Keratinocyte (primary cell): ENCODE data around the gene RGSL1. TPM values are rescaled to one million over a fixed set of nuclear protein-coding genes. Genes with fewer than 3 reads are reported as not detected.

Experiments
- DNase-seq: peaks from one replicate; pipeline ENCODE4 v3.0.0-alpha.2; 2011; ENCODE audit warnings: low read depth, missing footprints, low spot score
- FAIRE-seq: peaks from 2 replicates; lab custom pipeline; 2011; peaks lifted over from hg19 to GRCh38; lab: Jason Lieb, UNC
- H2AFZ ChIP-seq: 2 replicates; pipeline ENCODE4 v1.6.0; 2012; ENCODE audit warnings: low read length, control low read depth, inconsistent platforms; ENCODE audit not compliant: control insufficient read depth
- H3K27ac ChIP-seq: 2 replicates; pipeline ENCODE4 v1.5.1; 2011; ENCODE audit warnings: low read length; ENCODE audit not compliant: control insufficient read depth, insufficient read depth
- H3K27me3 ChIP-seq: 3 replicates; pipeline ENCODE4 v1.6.0; 2011; ENCODE audit warnings: low read length; ENCODE audit not compliant: control insufficient read depth, insufficient read depth; ENCODE audit errors: extremely low read depth
- H3K36me3 ChIP-seq, 2 experiments: 2 replicates in 1 of 2; 3 replicates in 1 of 2; pipeline ENCODE4 v1.5.1; 2011; ENCODE audit warnings: low read length in 2 of 2, mild to moderate bottlenecking in 1 of 2; ENCODE audit not compliant: control insufficient read depth in 2 of 2, insufficient read depth in 2 of 2; ENCODE audit errors: extremely low read depth in 1 of 2
- H3K4me1 ChIP-seq: 3 replicates; pipeline ENCODE4 v1.5.1; 2011; ENCODE audit warnings: low read length; ENCODE audit not compliant: control insufficient read depth, insufficient read depth; ENCODE audit errors: extremely low read depth
- H3K4me2 ChIP-seq: 3 replicates; pipeline ENCODE4 v1.6.0; 2011; ENCODE audit warnings: low read depth, low read length; ENCODE audit not compliant: control insufficient read depth, insufficient read depth; ENCODE audit errors: extremely low read depth
- H3K4me3 ChIP-seq, 3 experiments: fragments of 200-600 bp in 1 of 3; sonication (generic) in 1 of 3; 2 replicates in 2 of 3; 3 replicates in 1 of 3; pipeline ENCODE4 v1.5.1; 2011 to 2016; ENCODE audit warnings: low read length in 3 of 3, mild to moderate bottlenecking in 3 of 3, control low read depth in 2 of 3, inconsistent platforms in 1 of 3, low read depth in 1 of 3, mixed read lengths in 1 of 3, mixed run types in 1 of 3, moderate library complexity in 1 of 3; ENCODE audit not compliant: control insufficient read depth in 2 of 3, insufficient read depth in 2 of 3; ENCODE audit errors: extremely low read depth in 1 of 3
- H3K79me2 ChIP-seq: 2 replicates; pipeline ENCODE4 v1.6.0; 2012; ENCODE audit warnings: low read length; ENCODE audit not compliant: control insufficient read depth, insufficient read depth
- H3K9ac ChIP-seq: 3 replicates; pipeline ENCODE4 v1.6.0; 2011; ENCODE audit warnings: low read length; ENCODE audit not compliant: control insufficient read depth, insufficient read depth; ENCODE audit errors: extremely low read depth
- H3K9me1 ChIP-seq: 3 replicates; pipeline ENCODE4 v1.6.0; 2011; ENCODE audit warnings: low read length; ENCODE audit not compliant: control insufficient read depth, insufficient read depth; ENCODE audit errors: extremely low read depth
- H3K9me3 ChIP-seq: 2 replicates; pipeline ENCODE4 v1.5.1; 2012; ENCODE audit warnings: low read depth, low read length; ENCODE audit not compliant: control insufficient read depth
- H4K20me1 ChIP-seq: 3 replicates; pipeline ENCODE4 v1.6.0; 2011; ENCODE audit warnings: low read length; ENCODE audit not compliant: control insufficient read depth, insufficient read depth; ENCODE audit errors: extremely low read depth
- CTCF ChIP-seq, 3 experiments: IDR thresholded peaks in 1 of 3; conservative IDR thresholded peaks in 1 of 3; optimal IDR thresholded peaks in 1 of 3; 2 replicates in 2 of 3; 3 replicates in 1 of 3; pipeline versions ENCODE3 to v1.5.1; 2011; ENCODE audit warnings: low read length in 3 of 3, mild to moderate bottlenecking in 3 of 3, moderate library complexity in 2 of 3, control low read depth in 1 of 3, inconsistent platforms in 1 of 3; ENCODE audit not compliant: insufficient read depth in 2 of 3; ENCODE audit errors: extremely low read depth in 1 of 3
- EZH2 ChIP-seq: IDR thresholded peaks from one replicate; pipeline ENCODE4 v1.6.1; 2012; ENCODE audit warnings: inconsistent platforms, mild to moderate bottlenecking, low read length, moderate library complexity
- dilution Hi-C: fragments of 300-500 bp; cut with MboI; formaldehyde crosslinking; loops from one replicate; pipeline ENCODE4 v1.7.0; 2020; ENCODE audit warnings: low sequenced_read_pairs; ENCODE audit not compliant: extremely low pct_ligation_motif_present
- polyA plus RNA-seq, 5 experiments: library from polyadenylated mRNA; depleted of rRNA in 3 of 5; stranded (reverse) in 3 of 5; stranded (forward) in 1 of 5; unstranded in 1 of 5; fragments of >200 nt; gene quantifications; 1 replicate in 1 of 5; 2 replicates in 3 of 5; 3 replicates in 1 of 5; pipeline versions ENCODE4 v1.2.1 to v1.2.3, GENCODE V29; 2011 to 2012; ENCODE audit warnings: missing spikeins in 2 of 5, low read depth in 1 of 5, low replicate concordance in 1 of 5

RGSL1 gene
- polyA plus RNA-seq, 1 donor (not counting 4 experiments of a cell fraction or from before 2014, with no cell fraction given): not detected

DNA sequence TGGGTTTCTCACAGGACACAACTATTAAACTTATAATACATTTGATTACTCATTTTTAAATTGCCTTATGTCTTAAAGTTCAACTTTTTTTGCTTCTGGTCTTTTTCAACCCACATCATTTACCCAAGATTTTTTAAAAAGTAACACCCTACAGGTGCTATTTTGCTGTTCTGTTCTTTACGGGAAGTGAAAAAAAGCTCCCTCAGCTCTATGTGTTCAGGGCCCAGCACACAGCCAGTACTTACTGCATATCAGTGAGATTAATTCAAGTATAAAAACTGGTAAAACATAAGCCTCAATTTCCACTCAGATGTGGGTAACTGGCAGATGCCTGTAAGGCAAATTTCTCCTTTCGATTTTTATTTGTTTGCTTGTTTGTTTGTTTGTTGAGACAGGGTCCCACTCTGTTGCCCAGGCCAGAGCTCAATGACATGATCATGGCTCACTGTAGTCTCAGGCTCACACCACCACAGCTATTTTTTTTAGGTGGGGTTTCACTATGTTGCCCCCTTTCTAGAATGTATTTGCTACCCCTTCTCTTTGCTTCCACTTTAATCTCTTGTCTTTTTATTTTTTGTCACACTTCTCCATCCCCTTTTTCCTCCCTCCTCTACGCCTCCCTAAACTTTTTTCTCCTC, 118.8 kb downstream of the RGSL1 start:
- H3K27ac ChIP-seq: no peak overlapping the region
- FAIRE-seq (no peak), DNase-seq (no peak)
- no peak overlapping the region for H3K4me2 ChIP-seq
- H3K9ac ChIP-seq: no peak overlapping the region
- dilution Hi-C loops: no loop called here
- no peaks in the 10 kb centered on the region for H3K9me1 ChIP-seq
- no peaks in the 10 kb centered on the region for H4K20me1 ChIP-seq
- H3K79me2 ChIP-seq: no peaks in the 10 kb centered on the region
- no peak overlapping the region for H3K4me3 ChIP-seq
- no peaks in the 10 kb centered on the region for H3K36me3 ChIP-seq
- H3K4me1 ChIP-seq: no peaks in the 10 kb centered on the region
- TF ChIP-seq CTCF (optimal IDR thresholded peaks at IDR 0.05 in 1 of 3, IDR thresholded peaks at IDR 0.05 in 1 of 3, conservative IDR thresholded peaks at IDR 0.05 in 1 of 3; ENCODE audit: extremely low read depth in 1 of 3, insufficient read depth in 2 of 3, low read length in 3 of 3) (no peak), EZH2 (no peak)
- H2AFZ ChIP-seq: no peak overlapping the region
- H3K27me3 ChIP-seq: no peaks in the 10 kb centered on the region
- H3K9me3 ChIP-seq: no peaks in the 10 kb centered on the region

DNA sequence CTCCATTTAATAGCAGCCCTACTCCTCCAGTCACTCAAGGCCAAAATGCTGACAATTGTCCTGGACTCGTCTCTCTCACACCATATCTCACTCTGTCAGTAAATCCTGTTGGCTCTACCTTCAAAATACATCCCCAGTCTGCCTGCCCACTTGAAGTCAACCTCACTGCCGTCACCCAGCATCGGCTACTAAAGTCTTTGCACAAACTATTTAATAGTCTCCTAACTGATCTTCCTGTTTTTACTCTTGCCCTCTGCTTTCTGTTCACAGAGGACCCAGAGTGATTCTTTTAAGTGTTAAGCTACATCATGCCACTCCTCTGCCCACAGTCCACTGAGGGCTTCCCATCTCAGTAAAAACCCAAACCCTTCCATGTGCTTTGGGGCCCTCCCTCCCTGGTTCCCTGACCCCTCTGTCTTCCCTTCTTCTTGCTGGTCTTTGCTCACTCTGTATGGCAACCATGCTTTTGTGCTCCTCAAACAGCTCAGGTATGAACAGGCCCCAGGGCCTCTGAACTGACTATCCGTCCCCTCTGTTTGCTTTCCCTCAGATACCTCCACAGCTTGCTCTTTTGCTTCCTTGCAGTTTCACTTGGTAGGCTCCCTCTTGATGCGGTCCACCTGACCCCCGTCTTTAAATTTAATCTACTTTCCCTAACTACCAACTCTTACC, 120.1 kb downstream of the RGSL1 start:
- no peak for DNase-seq
- FAIRE-seq: no peak
- dilution Hi-C loops: no loop called here
- Histone ChIP-seq H3K9ac (no peak overlapping the region), H3K9me3 (no peaks in the 10 kb centered on the region), H4K20me1 (no peaks in the 10 kb centered on the region), H3K4me1 (peaks cover 2% of the 10 kb centered on the region), H3K27me3 (no peaks in the 10 kb centered on the region), H3K79me2 (no peaks in the 10 kb centered on the region), H3K4me2 (no peak overlapping the region), H2AFZ (no peak overlapping the region), H3K9me1 (no peaks in the 10 kb centered on the region), H3K4me3 (no peak overlapping the region), H3K36me3 (no peaks in the 10 kb centered on the region), H3K27ac (no peak overlapping the region)
- TF ChIP-seq EZH2: no peak
- no peak for TF ChIP-seq CTCF (optimal IDR thresholded peaks at IDR 0.05 in 1 of 3, IDR thresholded peaks at IDR 0.05 in 1 of 3, conservative IDR thresholded peaks at IDR 0.05 in 1 of 3; ENCODE audit: extremely low read depth in 1 of 3, insufficient read depth in 2 of 3, low read length in 3 of 3)
